ENCODE data around the gene COX7A1.

COX7A1 gene

DNA sequence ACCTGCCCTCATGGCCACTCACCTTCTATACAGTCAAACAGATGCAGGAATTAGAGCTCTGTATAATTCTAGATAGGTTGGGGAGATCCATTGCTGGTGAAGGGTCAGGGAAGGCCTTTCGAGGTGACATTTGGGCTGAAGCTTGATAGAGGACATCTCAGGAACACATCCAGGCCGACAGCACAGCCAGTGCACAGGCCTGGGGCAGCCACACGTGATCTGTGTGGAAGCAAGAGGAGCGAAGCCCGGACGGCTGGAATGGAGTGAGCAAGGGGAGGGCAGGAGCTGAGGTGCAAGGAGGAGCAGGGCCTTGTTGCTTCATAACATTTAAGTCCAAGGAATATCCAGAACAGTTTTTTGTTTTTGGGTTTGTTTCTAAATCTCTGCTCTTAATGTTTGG is 45.8 kb downstream of the COX7A1 start:
- Histone ChIP-seq H3K36me3 (ENCODE audit: control insufficient read depth, low read length) (peaks cover 53% of the 10 kb centered on the region), H3K79me2 (ENCODE audit: control insufficient read depth, low read length) (no peaks in the 10 kb centered on the region), H3F3A (ENCODE audit: control insufficient read depth, insufficient read depth) (no peaks in the 10 kb centered on the region), H3K4me3 (ENCODE audit: low read length) (no peak overlapping the region), H4K20me1 (ENCODE audit: control insufficient read depth, insufficient read depth, low read depth, low read length) (no peaks in the 10 kb centered on the region), H3K4me2 (ENCODE audit: low read length) (no peak overlapping the region), H3K9me2 (replicated peaks; ENCODE audit: control insufficient read depth, low read length) (no peaks in the 10 kb centered on the region), H3K4me1 (ENCODE audit: control insufficient read depth, low read length) (peaks cover 7% of the 10 kb centered on the region; the same call in 1 of the 2 replicates), H3K27ac (ENCODE audit: low read depth, low read length) (no peak overlapping the region), H3K27me3 (ENCODE audit: control insufficient read depth, low read length) (no peaks in the 10 kb centered on the region), H3K9me3 (ENCODE audit: control insufficient read depth, insufficient read depth, low read length) (no peaks in the 10 kb centered on the region)
- TF ChIP-seq, protein P1, sequence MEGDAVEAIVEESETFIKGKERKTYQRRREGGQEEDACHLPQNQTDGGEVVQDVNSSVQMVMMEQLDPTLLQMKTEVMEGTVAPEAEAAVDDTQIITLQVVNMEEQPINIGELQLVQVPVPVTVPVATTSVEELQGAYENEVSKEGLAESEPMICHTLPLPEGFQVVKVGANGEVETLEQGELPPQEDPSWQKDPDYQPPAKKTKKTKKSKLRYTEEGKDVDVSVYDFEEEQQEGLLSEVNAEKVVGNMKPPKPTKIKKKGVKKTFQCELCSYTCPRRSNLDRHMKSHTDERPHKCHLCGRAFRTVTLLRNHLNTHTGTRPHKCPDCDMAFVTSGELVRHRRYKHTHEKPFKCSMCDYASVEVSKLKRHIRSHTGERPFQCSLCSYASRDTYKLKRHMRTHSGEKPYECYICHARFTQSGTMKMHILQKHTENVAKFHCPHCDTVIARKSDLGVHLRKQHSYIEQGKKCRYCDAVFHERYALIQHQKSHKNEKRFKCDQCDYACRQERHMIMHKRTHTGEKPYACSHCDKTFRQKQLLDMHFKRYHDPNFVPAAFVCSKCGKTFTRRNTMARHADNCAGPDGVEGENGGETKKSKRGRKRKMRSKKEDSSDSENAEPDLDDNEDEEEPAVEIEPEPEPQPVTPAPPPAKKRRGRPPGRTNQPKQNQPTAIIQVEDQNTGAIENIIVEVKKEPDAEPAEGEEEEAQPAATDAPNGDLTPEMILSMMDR (IDR thresholded peaks at IDR 0.05; ENCODE audit: low read depth, low read length, poor library complexity, severe bottlenecking) = no peak
- no peak for TF ChIP-seq EZH2phosphoT487 (IDR thresholded peaks at IDR 0.05; ENCODE audit: borderline replicate concordance, low read length)

DNA sequence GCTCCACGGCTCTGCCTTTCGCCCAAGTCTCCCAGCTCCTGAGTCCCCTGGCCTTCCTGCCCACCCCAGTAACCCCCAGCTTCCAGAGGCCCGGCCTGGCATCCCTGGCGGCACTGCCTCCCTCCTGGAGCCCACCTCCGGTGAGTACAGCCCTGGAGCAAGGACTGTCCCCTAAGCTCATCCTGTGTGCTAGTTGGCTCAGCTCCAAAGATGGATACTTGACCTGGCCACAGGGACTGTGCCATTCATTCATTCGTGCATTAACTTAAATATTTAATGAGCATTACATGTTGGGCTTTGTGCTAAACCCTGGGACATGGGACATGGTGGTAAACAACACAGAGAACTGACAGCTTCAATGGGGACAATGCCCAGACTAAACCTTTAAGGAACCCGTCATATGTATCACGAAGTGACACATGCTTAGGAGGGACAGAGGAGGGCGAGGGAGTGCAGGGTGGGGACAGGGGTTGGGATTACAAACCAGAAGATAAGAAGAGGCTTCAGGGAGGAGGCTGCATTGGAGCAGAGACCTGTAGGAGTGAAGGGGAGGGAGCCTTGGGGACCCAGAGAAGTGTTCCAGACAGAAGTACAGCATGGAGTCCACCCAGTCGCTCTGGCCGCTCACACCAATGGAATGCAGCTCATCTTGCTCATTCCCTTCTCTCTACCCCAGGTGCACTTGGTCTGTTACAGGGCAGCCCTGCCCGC is 48.2 kb downstream of the COX7A1 start:
- no peaks in the 10 kb centered on the region for H4K20me1 ChIP-seq (ENCODE audit: control insufficient read depth, insufficient read depth, low read depth, low read length)
- H3K4me1 ChIP-seq (ENCODE audit: control insufficient read depth, low read length) = no peaks in the 10 kb centered on the region
- H3K9me3 ChIP-seq (ENCODE audit: control insufficient read depth, insufficient read depth, low read length) = no peaks in the 10 kb centered on the region
- H3K27me3 ChIP-seq (ENCODE audit: control insufficient read depth, low read length) = no peaks in the 10 kb centered on the region
- H3K27ac ChIP-seq (ENCODE audit: low read depth, low read length) = no peak overlapping the region
- H3K4me3 ChIP-seq (ENCODE audit: low read length) = no peak overlapping the region
- no peak for TF ChIP-seq EZH2phosphoT487 (IDR thresholded peaks at IDR 0.05; ENCODE audit: borderline replicate concordance, low read length)
- TF ChIP-seq, protein P1 (IDR thresholded peaks at IDR 0.05; ENCODE audit: low read depth, low read length, poor library complexity, severe bottlenecking) = no peak
- H3K4me2 ChIP-seq (ENCODE audit: low read length) = no peak overlapping the region
- no peaks in the 10 kb centered on the region for H3F3A ChIP-seq (ENCODE audit: control insufficient read depth, insufficient read depth)
- H3K36me3 ChIP-seq (ENCODE audit: control insufficient read depth, low read length) = peaks cover 72% of the 10 kb centered on the region
- H3K9me2 ChIP-seq (replicated peaks; ENCODE audit: control insufficient read depth, low read length) = no peaks in the 10 kb centered on the region
- H3K79me2 ChIP-seq (ENCODE audit: control insufficient read depth, low read length) = no peaks in the 10 kb centered on the region

DNA sequence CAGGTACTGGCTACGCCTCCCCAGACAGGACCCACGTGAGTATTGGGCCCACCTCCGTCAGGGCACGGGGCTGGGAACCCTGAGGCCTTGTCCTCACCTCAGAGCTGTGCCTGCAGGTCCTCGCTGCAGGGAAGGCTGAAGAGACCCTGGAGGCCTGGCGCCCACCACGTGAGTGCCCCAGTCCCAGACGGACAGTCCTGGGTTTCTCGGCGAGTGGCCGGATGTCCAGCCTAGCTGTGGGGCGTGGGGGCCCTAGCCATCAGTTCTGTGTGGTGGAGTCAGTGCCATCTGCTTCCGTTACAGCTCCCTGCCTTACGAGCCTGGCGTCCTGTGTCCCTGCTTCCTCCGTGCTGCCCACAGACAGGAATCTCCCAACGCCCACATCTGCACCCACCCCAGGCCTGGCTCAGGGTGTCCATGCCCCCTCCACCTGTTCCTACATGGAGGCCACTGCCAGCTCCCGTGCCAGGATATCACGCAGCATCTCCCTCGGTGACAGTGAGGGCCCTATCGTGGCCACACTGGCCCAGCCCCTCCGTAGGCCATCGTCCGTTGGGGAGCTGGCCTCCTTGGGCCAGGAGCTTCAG is 49.1 kb downstream of the COX7A1 start:
- Histone ChIP-seq H3K4me3 (ENCODE audit: low read length) (no peak overlapping the region), H4K20me1 (ENCODE audit: control insufficient read depth, insufficient read depth, low read depth, low read length) (no peaks in the 10 kb centered on the region), H3F3A (ENCODE audit: control insufficient read depth, insufficient read depth) (no peaks in the 10 kb centered on the region), H3K27me3 (ENCODE audit: control insufficient read depth, low read length) (no peaks in the 10 kb centered on the region), H3K36me3 (ENCODE audit: control insufficient read depth, low read length) (peaks cover 76% of the 10 kb centered on the region), H3K27ac (ENCODE audit: low read depth, low read length) (no peak overlapping the region), H3K4me1 (ENCODE audit: control insufficient read depth, low read length) (no peaks in the 10 kb centered on the region), H3K4me2 (ENCODE audit: low read length) (no peak overlapping the region), H3K9me3 (ENCODE audit: control insufficient read depth, insufficient read depth, low read length) (no peaks in the 10 kb centered on the region), H3K79me2 (ENCODE audit: control insufficient read depth, low read length) (no peaks in the 10 kb centered on the region), H3K9me2 (replicated peaks; ENCODE audit: control insufficient read depth, low read length) (no peaks in the 10 kb centered on the region)
- no peak for TF ChIP-seq EZH2phosphoT487 (IDR thresholded peaks at IDR 0.05; ENCODE audit: borderline replicate concordance, low read length)
- TF ChIP-seq, protein P1 (IDR thresholded peaks at IDR 0.05; ENCODE audit: low read depth, low read length, poor library complexity, severe bottlenecking) = no peak
